HepG2 (cell line): ENCODE data around the gene BAHCC1. TPM values are rescaled to one million over a fixed set of nuclear protein-coding genes. Genes with fewer than 3 reads are reported as not detected.

Experiments
- BCL3 ChIP-seq: sonication (generic); formaldehyde crosslinking; IDR thresholded peaks from 2 replicates; pipeline ENCODE4 v1.5.1; 2020; ENCODE audit warnings: mild to moderate bottlenecking, missing genetic modification reagents, moderate library complexity
- CENPX ChIP-seq: sonication (generic); formaldehyde crosslinking; IDR thresholded peaks from 2 replicates; pipeline ENCODE4 v1.9.0; 2021; ENCODE audit warnings: mild to moderate bottlenecking, missing genetic modification reagents, moderate library complexity
- ETV5 ChIP-seq: IDR thresholded peaks from 2 replicates; pipeline ENCODE4 v1.6.1; 2018; ENCODE audit warnings: missing biosample characterization, missing genetic modification reagents, inconsistent platforms, borderline replicate concordance
- FOXJ3 ChIP-seq: sonication (generic); formaldehyde crosslinking; IDR thresholded peaks from 2 replicates; pipeline ENCODE4 v1.4.0; 2020; ENCODE audit warnings: missing genetic modification reagents, mild to moderate bottlenecking, borderline replicate concordance
- HES4 ChIP-seq: sonication (generic); formaldehyde crosslinking; IDR thresholded peaks from 2 replicates; pipeline ENCODE4 v1.9.0; 2021; ENCODE audit warnings: mild to moderate bottlenecking, missing genetic modification reagents, borderline replicate concordance
- HMG20A ChIP-seq: IDR thresholded peaks from 2 replicates; pipeline ENCODE4 v1.6.1; 2016; ENCODE audit warnings: borderline replicate concordance
- HMG20B ChIP-seq: conservative IDR thresholded peaks from 2 replicates; pipeline ENCODE4 v1.6.1; 2016; ENCODE audit warnings: missing genetic modification reagents, missing compliant biosample characterization
- MED1 ChIP-seq: sonication (generic); formaldehyde crosslinking; IDR thresholded peaks from 2 replicates; pipeline ENCODE4 v1.4.0; 2020; ENCODE audit warnings: missing genetic modification reagents
- NPAS2 ChIP-seq: sonication (generic); formaldehyde crosslinking; IDR thresholded peaks from 2 replicates; pipeline ENCODE4 v1.8.0; 2022; ENCODE audit warnings: mild to moderate bottlenecking, missing genetic modification reagents, borderline replicate concordance
- POGK ChIP-seq: sonication (generic); formaldehyde crosslinking; conservative IDR thresholded peaks from 2 replicates; pipeline ENCODE4 v1.8.0; 2022; ENCODE audit warnings: mild to moderate bottlenecking, moderate library complexity, missing genetic modification reagents
- PRDM15 ChIP-seq: sonication (generic); formaldehyde crosslinking; IDR thresholded peaks from 2 replicates; pipeline ENCODE4 v1.4.0; 2020; ENCODE audit warnings: missing genetic modification reagents
- SAP130 ChIP-seq: IDR thresholded peaks from 2 replicates; pipeline ENCODE4 v1.6.1; 2016; ENCODE audit warnings: low read depth
- TCF7L2 ChIP-seq: IDR thresholded peaks from 2 replicates; pipeline ENCODE4 v1.6.1; 2011; ENCODE audit warnings: mild to moderate bottlenecking, low read depth, low read length, moderate library complexity
- THAP9 ChIP-seq: sonication (generic); formaldehyde crosslinking; IDR thresholded peaks from 2 replicates; pipeline ENCODE4; 2020; ENCODE audit warnings: missing genetic modification reagents, mild to moderate bottlenecking, borderline replicate concordance
- XRCC5 ChIP-seq: fragments of 200-400 bp; formaldehyde crosslinking; optimal IDR thresholded peaks from 2 replicates; pipeline ENCODE3; 2017; ENCODE audit warnings: mild to moderate bottlenecking, low read length
- ZNF253 ChIP-seq: sonication (generic); formaldehyde crosslinking; IDR thresholded peaks from 2 replicates; pipeline ENCODE4 v1.8.0; 2022; ENCODE audit warnings: mild to moderate bottlenecking, missing genetic modification reagents, borderline replicate concordance
- ZNF784 ChIP-seq: sonication (generic); formaldehyde crosslinking; IDR thresholded peaks from 2 replicates; pipeline ENCODE4 v1.5.1; 2020; ENCODE audit warnings: missing genetic modification reagents, mild to moderate bottlenecking, borderline replicate concordance
- ZSCAN29 ChIP-seq: sonication (generic); formaldehyde crosslinking; conservative IDR thresholded peaks from 2 replicates; pipeline ENCODE4 v1.4.0; 2020; ENCODE audit warnings: mild to moderate bottlenecking, missing genetic modification reagents
- polyA plus RNA-seq, 8 experiments: library from polyadenylated mRNA; depleted of rRNA in 3 of 8; stranded (reverse) in 7 of 8; unstranded in 1 of 8; fragments of >200 nt; fragmentation: Illumina TruSeq in 4 of 8; extraction: Trizol in 4 of 8; gene quantifications; 2 replicates each; pipeline versions ENCODE4 v1.2.1 to v1.2.3, GENCODE V29; 2011 to 2016; ENCODE audit warnings: low read depth in 4 of 8, missing spikeins in 1 of 8, mixed read lengths in 1 of 8; ENCODE audit not compliant: insufficient read depth in 1 of 8
- total RNA-seq, 5 experiments: library from RNA; depleted of rRNA; stranded (reverse); fragments of >200 nt; fragmentation: Illumina TruSeq; extraction: Trizol; gene quantifications; 2 replicates each; pipeline ENCODE4 v1.2.3, GENCODE V29; 2016; ENCODE audit warnings: low read depth in 1 of 5

Gene BAHCC1
- total and polyA plus RNA-seq, 2 of the 13 experiments (the other 11 are each of a cell fraction or from before 2014, with no cell fraction given), result 1.4 to 1.7 TPM

- TF ChIP-seq ZNF784 (peak; percentile 33; the same call in 1 of the 2 replicates), CENPX (no peak), MED1 (peak; percentile 75), ZNF253 (0 out of 2 replicates have a peak, but pooled peaks have one; percentile 62), THAP9 (peak; percentile 48), FOXJ3 (CRISPR knock-in tag) (peak; percentile 81; the same call in 1 of the 2 replicates), ETV5 (CRISPR knock-in tag) (0 out of 2 replicates have a peak, but pooled peaks have one; percentile 24), NPAS2 (CRISPR knock-in tag) (no peak), ZSCAN29 (0 out of 2 replicates have a peak, but pooled peaks have one; percentile 22), TCF7L2 (no peak), HMG20B (CRISPR knock-in tag) (peak; percentile 43; the same call in 1 of the 2 replicates), XRCC5 (peak; percentile 52), SAP130 (CRISPR knock-in tag) (peak; percentile 100), HMG20A (CRISPR knock-in tag) (peak; percentile 25; the same call in 1 of the 2 replicates), BCL3 (CRISPR knock-in tag) (peak; percentile 76; the same call in 1 of the 2 replicates), PRDM15 (0 out of 2 replicates have a peak, but pooled peaks have one; percentile 17), HES4 (peak; percentile 71; the same call in 1 of the 2 replicates), POGK (CRISPR knock-in tag) (peak; percentile 91)
Observed at GRCh38 chr17:81394921-81395599, at the start of gene BAHCC1 (continued).
